ENCODE measurements around the gene ACOXL.

Gene ACOXL

GRCh38 chr2:111120253-111121027, 388.1 kb downstream of the ACOXL start, which contains the start of gene BCL2L11:
Gene BCL2L11 (plus strand): TSS chr2:111120914. CDS start chr2:111123746, 2,832 bp downstream.
- Mint-ChIP-seq H3K36me3 (ENCODE audit: low read depth) (peaks cover 43% of the 10 kb centered on the region), H3K27ac (peak within 1 kb of the TSS; percentile 98), H3K9me3 (no peaks in the 10 kb centered on the region), H3K27me3 (peaks cover 44% of the 10 kb centered on the region), H3K4me3 (peak within 1 kb of the TSS; percentile 96), H3K4me1 (ENCODE audit: low read depth) (peaks cover 52% of the 10 kb centered on the region)
- intact Hi-C loops (cut with micrococcal nuclease) = no loop called here

DNA sequence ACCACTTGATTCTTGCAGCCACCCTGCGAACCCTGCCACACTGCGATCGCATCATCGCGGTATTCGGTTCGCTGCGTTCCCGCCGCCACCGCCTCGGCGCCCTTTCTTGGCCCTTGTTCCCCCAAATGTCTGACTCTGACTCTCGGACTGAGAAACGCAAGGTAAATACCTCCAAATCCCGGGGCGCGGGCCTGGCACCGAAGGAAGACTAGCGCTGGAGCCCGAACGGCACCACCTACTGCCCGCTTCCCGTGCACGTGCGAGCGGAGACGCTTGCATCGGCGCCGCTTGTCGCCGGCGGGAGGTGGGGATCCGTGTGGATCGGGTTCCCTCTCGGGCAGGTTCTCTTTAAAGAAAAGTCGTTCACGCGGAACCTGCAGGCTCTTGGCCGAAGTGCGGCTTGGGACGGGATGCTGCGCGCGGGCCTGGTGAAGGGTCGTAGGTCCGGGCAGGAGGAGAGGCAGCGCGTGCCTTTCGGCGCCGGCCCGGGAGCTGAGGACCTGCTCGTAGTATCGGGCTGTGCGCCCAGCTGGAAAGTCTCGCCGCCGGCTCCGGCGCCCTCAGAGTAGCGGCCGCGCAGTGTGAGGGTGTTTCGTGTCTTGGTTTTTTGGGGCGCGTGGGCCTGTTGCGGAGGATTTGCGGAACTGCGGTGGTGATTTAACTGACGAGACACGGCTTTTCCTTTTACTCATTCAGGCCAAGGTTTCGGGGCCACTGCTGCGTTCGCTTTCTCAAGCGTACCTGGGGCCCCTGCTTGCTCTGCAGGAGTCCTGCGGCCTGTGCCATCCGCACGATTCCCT, 388.9 kb downstream of the ACOXL start:
- peaks cover 37% of the 10 kb centered on the region for H3K27me3 Mint-ChIP-seq
- peaks cover 59% of the 10 kb centered on the region for H3K4me1 Mint-ChIP-seq (ENCODE audit: low read depth)
- intact Hi-C loops (cut with micrococcal nuclease) = no loop called here
- peak overlapping the region; percentile 98 for H3K27ac Mint-ChIP-seq
- peak overlapping the region; percentile 96 for H3K4me3 Mint-ChIP-seq
- peaks cover 51% of the 10 kb centered on the region for H3K36me3 Mint-ChIP-seq (ENCODE audit: low read depth)
- no peaks in the 10 kb centered on the region for H3K9me3 Mint-ChIP-seq

- Mint-ChIP-seq H3K4me3 (peak overlapping the region; percentile 96), H3K4me1 (ENCODE audit: low read depth) (peaks cover 61% of the 10 kb centered on the region), H3K27ac (peak overlapping the region; percentile 98), H3K27me3 (peaks cover 29% of the 10 kb centered on the region), H3K36me3 (ENCODE audit: low read depth) (peaks cover 59% of the 10 kb centered on the region), H3K9me3 (no peaks in the 10 kb centered on the region)
- intact Hi-C loops (cut with micrococcal nuclease) = no loop called here
These were observed 389.7 kb downstream of the ACOXL start for GRCh38 chr2:111121828-111122630.

- peaks cover 21% of the 10 kb centered on the region for H3K27me3 Mint-ChIP-seq
- intact Hi-C loops (cut with micrococcal nuclease) = no loop called here
- no peaks in the 10 kb centered on the region for H3K9me3 Mint-ChIP-seq
- peaks cover 61% of the 10 kb centered on the region for H3K4me1 Mint-ChIP-seq (ENCODE audit: low read depth)
- H3K36me3 Mint-ChIP-seq (ENCODE audit: low read depth) = peaks cover 67% of the 10 kb centered on the region
- H3K4me3 Mint-ChIP-seq = peak overlapping the region; percentile 96
- peak overlapping the region; percentile 98 for H3K27ac Mint-ChIP-seq
These were observed 390.5 kb downstream of the ACOXL start for GRCh38 chr2:111122631-111123421.

- H3K9me3 Mint-ChIP-seq = no peaks in the 10 kb centered on the region
- intact Hi-C loops (cut with micrococcal nuclease) = no loop called here
- peak overlapping the region; percentile 30 for H3K4me3 Mint-ChIP-seq
- peaks cover 57% of the 10 kb centered on the region for H3K4me1 Mint-ChIP-seq (ENCODE audit: low read depth)
- peaks cover 76% of the 10 kb centered on the region for H3K36me3 Mint-ChIP-seq (ENCODE audit: low read depth)
- no peak overlapping the region for H3K27ac Mint-ChIP-seq
- H3K27me3 Mint-ChIP-seq = peaks cover 15% of the 10 kb centered on the region
These were observed 391.4 kb downstream of the ACOXL start for GRCh38 chr2:111123751-111124150.

GRCh38 chr2:111126581-111126980, 394.2 kb downstream of the ACOXL start:
- Mint-ChIP-seq H3K27ac (no peak overlapping the region), H3K36me3 (ENCODE audit: low read depth) (peaks cover 96% of the 10 kb centered on the region), H3K4me3 (no peak overlapping the region), H3K9me3 (no peaks in the 10 kb centered on the region), H3K27me3 (no peaks in the 10 kb centered on the region), H3K4me1 (ENCODE audit: low read depth) (peaks cover 57% of the 10 kb centered on the region)
- intact Hi-C loops (cut with micrococcal nuclease) = no loop called here

DNA sequence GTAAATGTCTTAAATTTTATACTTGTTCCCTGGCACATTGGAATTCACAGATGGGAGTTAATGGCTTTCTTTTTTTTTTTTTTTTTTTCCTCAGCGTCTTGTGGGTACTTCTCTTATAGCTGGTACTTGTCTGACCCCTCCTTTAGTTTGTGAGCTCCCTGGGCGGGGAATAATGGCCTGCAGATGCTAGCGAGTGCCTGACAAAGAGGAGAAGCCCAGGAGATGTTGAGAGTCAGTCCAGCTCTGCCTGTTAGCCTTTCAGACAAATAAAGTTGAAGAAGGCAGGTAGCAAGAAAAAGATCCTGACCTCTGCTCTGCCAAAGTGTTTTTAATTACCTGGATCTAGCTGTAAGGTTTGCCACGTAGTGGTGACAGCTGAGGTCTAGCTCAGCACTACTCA, 395.0 kb downstream of the ACOXL start:
- Mint-ChIP-seq H3K36me3 (ENCODE audit: low read depth) (peaks cover 95% of the 10 kb centered on the region), H3K27me3 (no peaks in the 10 kb centered on the region), H3K9me3 (no peaks in the 10 kb centered on the region), H3K4me3 (no peak overlapping the region), H3K4me1 (ENCODE audit: low read depth) (peaks cover 57% of the 10 kb centered on the region), H3K27ac (no peak overlapping the region)
- intact Hi-C loops (cut with micrococcal nuclease) = no loop called here

- H3K27me3 Mint-ChIP-seq = no peaks in the 10 kb centered on the region
- no peaks in the 10 kb centered on the region for H3K9me3 Mint-ChIP-seq
- H3K4me1 Mint-ChIP-seq (ENCODE audit: low read depth) = peaks cover 57% of the 10 kb centered on the region
- peaks cover 91% of the 10 kb centered on the region for H3K36me3 Mint-ChIP-seq (ENCODE audit: low read depth)
- intact Hi-C loops (cut with micrococcal nuclease) = no loop called here
- no peak overlapping the region for H3K27ac Mint-ChIP-seq
- no peak overlapping the region for H3K4me3 Mint-ChIP-seq
These were observed 395.7 kb downstream of the ACOXL start for GRCh38 chr2:111128096-111128495.

DNA sequence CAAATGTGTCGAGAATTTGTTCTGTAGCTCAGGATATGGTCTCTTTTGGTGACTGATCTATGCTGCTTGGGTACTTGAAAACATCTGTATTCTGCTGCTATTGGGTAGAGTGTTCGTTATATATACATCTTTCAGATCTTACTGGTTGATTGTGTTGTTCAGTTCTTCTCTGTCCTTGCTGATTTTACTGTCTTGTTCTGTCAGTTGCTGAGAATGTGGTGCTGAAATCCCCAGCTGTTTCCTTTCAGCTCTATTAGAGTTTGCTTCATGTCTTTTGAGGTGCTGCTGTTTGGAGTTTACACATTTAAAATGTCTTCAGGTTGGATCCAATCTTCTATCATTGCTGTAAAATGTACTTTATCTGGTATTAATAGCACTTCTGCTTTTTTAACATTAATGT, 401.2 kb downstream of the ACOXL start:
- Mint-ChIP-seq H3K4me3 (no peak overlapping the region), H3K4me1 (ENCODE audit: low read depth) (peaks cover 61% of the 10 kb centered on the region), H3K9me3 (no peaks in the 10 kb centered on the region), H3K27ac (no peak overlapping the region), H3K36me3 (ENCODE audit: low read depth) (peaks cover 92% of the 10 kb centered on the region), H3K27me3 (no peaks in the 10 kb centered on the region)
- intact Hi-C loops (cut with micrococcal nuclease) = no loop called here

DNA sequence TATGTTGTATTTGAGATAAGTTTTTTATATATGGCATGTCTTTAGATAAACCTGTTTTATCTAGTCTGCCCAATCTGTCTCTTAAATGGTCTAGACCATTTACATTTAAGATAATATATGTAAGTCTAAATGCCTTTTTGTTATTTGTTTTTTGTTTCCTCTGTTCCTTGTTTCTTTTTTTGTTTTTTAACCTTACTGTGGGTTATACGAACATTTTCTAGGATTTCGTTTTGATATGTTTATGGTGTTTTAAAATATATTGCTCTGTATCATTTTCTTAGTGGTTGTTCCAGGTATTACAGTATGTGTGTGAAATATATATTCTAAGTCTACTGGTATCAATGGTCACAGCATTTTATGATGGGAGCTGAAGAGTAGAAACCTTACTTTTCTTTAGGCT, 401.7 kb downstream of the ACOXL start:
- no peaks in the 10 kb centered on the region for H3K9me3 Mint-ChIP-seq
- peaks cover 63% of the 10 kb centered on the region for H3K4me1 Mint-ChIP-seq (ENCODE audit: low read depth)
- no peak overlapping the region for H3K4me3 Mint-ChIP-seq
- intact Hi-C loops (cut with micrococcal nuclease) = no loop called here
- no peak overlapping the region for H3K27ac Mint-ChIP-seq
- H3K27me3 Mint-ChIP-seq = no peaks in the 10 kb centered on the region
- H3K36me3 Mint-ChIP-seq (ENCODE audit: low read depth) = peaks cover 92% of the 10 kb centered on the region

DNA sequence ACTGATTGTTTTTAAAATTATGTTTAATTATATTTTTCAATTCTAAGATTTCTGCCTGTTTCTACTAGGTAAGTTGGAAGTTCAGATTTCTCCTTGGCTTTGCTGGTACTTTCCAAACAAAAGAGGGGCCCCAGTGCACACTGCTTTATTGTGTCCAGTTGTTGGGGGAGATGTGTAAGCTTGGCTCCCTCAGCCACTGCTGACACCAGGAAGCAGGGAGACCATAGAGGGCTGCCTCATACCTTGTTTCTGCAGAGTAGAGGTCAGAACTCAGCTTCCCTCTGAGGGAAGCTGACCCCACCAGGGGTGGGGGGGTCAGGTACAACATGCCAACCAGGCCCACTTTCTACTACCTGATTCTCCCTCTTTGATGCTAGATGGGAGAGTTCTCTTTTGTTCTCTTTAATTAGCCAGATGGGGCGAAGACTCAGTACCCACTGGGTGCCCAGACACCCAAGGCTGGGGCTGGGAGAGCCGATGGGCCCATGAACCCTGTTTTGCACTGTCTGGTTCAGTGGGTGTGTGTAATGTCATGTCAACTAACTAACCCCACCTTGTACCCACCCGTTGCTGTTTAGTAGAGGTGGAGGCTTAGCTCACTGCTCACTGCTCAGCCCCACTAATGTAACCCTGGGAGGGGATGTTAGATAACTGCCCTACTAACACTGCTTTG, 403.0 kb downstream of the ACOXL start:
- Mint-ChIP-seq H3K27me3 (no peaks in the 10 kb centered on the region), H3K4me1 (ENCODE audit: low read depth) (peaks cover 56% of the 10 kb centered on the region), H3K27ac (no peak overlapping the region), H3K4me3 (no peak overlapping the region), H3K9me3 (no peaks in the 10 kb centered on the region), H3K36me3 (ENCODE audit: low read depth) (peaks cover 92% of the 10 kb centered on the region)
- intact Hi-C loops (cut with micrococcal nuclease) = no loop called here

GRCh38 chr2:111135910-111136297, 403.5 kb downstream of the ACOXL start:
- no peak overlapping the region for H3K4me3 Mint-ChIP-seq
- intact Hi-C loops (cut with micrococcal nuclease) = no loop called here
- peaks cover 50% of the 10 kb centered on the region for H3K4me1 Mint-ChIP-seq (ENCODE audit: low read depth)
- peaks cover 92% of the 10 kb centered on the region for H3K36me3 Mint-ChIP-seq (ENCODE audit: low read depth)
- no peaks in the 10 kb centered on the region for H3K9me3 Mint-ChIP-seq
- H3K27me3 Mint-ChIP-seq = no peaks in the 10 kb centered on the region
- H3K27ac Mint-ChIP-seq = no peak overlapping the region

DNA sequence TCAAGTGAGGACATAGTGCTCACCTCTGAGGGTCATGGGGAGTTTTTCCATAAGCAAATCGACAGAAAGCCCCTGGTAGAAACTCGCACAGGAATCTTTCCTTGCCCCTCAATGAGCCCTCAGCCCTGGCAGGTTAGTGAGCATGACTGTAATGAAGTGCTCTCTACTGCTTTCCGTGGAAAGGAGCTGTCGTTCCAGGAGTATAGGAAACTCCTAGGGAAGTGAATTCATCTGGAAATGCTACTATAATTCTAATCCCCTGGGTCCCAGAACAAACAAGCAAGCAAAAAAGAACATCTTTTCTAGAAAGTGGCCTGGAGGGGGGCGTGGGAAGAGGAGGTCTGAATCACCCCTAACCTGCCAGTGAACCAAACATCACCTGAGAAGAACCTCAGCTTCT, 406.5 kb downstream of the ACOXL start:
- H3K36me3 Mint-ChIP-seq (ENCODE audit: low read depth) = peaks cover 95% of the 10 kb centered on the region
- intact Hi-C loops (cut with micrococcal nuclease) = no loop called here
- no peak overlapping the region for H3K27ac Mint-ChIP-seq
- H3K4me3 Mint-ChIP-seq = no peak overlapping the region
- H3K27me3 Mint-ChIP-seq = no peaks in the 10 kb centered on the region
- peaks cover 41% of the 10 kb centered on the region for H3K4me1 Mint-ChIP-seq (ENCODE audit: low read depth)
- H3K9me3 Mint-ChIP-seq = no peaks in the 10 kb centered on the region

All from dendritic cell treated with granulocyte-macrophage colony-stimulating factor and Interleukin-4, amounts not matched to agents 40 ng/mL and 50 ng/mL, for 4 days (primary cell).